HG03439 (cell line): ENCODE results near the gene TES.

Experiments used
- ATAC-seq: cut with Tn5 transposase; IDR thresholded peaks from one replicate; pipeline ENCODE4 v1.9.1; 2021; ENCODE audit warnings: mild to moderate bottlenecking, moderate library complexity; ENCODE audit not compliant: unreplicated experiment

Gene TES

DNA sequence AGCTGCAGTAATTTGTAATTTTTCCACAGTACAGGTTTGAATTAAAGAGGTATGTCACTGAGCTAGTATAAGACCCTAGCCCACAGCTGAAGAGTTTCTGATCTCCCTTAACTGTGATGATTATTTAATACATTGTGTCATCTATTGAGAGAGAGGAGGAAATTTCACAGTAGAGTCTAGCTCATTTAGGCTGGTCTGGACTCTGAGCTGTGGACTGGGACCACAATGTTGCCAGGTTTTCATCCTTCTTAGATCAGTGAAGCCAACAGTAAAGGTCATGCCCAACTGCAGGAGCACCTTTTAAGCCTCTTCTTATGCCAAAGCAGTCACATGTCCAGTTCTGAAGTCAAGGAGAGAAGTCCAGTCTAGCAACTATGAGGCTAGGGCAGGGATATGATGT lies 8.9 kb downstream of the TES start:
- ATAC-seq = no peak

DNA sequence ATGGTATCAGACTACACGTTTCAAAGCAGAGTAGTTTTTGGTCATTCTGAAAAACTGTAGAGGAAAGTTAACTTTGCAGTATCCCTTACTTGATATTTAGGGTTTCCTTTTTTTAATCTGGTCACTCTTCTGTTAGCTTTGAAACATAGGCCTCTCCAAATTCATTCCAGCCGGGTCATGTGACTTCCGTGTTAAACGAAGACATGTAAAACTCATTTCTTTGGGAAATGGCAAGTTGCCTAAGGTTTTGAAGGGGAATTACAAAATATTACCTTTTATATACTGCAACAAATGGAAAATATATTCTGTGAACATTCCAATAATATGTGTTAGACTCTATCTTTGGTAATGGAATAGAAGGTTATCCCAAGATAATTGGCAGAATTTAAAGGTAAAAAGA lies 9.5 kb downstream of the TES start:
- ATAC-seq = no peak

DNA sequence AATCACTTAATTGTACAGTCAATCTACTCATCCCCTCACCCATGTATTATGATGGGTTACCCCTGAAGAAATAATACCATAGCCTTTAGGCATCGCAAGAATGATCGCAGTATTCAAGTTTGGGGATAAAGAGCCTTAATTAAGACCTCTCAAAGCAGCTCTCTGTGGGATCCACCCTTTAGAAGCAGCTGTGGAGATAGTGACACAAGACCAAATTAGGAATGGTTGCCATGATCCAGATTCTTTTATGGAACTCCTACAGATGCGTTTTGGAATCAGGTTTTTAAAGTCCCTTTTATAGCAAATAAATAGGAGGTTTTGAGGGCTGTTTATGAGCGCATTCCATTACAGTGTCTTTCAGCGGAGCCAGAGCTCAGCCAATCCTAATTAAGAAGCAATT lies 12.2 kb downstream of the TES start:
- ATAC-seq = no peak

DNA sequence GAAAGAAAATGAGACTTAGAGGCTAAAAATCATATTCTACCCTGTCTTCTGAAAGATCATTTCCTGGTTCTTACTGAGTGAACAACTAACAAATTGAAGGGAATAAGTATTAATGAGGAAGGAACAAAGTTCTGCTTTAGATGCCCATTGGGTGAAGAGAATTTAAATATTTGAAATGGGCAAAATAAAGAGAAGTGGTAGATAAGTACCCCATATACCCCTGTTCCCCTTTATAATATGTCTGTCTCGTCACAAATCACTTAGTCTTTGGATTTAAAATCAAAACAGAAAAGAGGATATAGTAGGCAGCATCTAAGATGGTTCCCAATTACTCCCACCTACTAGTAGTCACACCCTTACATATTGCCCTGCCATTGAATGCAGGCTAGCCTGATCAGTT lies 13.2 kb downstream of the TES start:
- peak; percentile 16 for ATAC-seq

DNA sequence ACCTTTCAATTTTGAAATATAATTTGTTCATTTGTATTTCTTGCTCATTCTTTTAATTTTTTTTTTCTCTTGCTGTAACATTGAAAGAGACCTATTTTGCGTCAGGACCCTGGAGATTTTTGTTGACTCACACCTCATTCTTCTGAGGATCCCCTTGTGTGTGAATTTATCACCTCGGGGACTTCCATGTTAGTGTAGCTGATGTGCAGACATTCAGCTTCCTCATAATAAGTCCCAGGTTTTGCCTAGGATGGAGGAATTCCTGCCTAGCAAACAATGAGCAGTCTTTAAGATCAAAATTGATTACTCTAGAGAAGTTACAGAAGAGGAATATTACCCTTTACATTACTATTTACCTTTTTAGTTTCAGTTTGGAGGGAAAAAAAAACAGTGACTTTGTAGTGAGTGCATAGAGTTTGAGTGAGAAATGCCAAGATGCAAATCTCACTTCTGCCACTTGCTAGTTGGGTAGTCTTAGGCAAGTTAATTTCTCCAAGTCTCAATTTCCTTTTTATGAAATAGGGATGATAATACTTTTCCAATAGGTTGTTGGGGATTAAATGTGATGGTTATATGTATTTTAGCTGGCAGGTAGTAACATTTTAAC lies 14.3 kb downstream of the TES start:
- ATAC-seq = peak; percentile 43

DNA sequence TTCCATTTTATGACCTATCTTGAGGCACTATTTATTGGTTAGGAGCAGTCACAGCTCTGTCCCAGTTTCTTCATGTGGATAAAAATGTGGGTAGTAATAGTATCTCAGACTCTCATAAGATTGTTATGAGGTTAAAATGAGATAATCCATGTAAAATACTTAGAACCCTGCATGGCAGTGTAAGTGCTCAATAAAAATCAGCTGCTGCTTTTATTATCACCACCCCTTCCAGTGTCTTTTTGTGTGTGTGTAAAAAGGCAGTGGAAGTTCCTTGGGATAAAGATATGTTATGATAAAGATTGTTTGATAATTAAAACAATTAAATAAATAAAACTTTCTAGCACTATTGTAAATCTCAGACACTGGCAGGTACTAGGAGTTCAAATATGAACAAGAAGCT lies 15.5 kb downstream of the TES start:
- ATAC-seq = no peak

DNA sequence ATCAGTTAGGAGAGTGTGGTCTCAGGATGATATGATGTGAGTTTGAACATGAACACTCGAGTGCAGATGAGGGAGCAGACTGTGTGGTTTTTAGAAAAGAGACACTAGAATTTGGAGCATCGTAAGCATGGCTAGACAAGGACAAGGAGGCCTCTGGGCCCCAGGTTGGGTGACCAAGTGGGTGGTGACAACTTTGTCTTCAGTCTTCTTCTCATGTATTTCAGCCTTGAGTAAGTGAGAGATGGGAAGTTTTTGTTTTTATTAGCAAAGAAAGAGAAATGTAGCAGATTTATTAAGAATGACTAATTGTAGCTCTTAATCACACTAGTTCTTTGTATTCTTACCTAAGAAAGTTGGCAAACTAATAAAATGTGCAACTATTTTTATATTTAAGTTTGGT lies 16.3 kb downstream of the TES start:
- no peak for ATAC-seq

DNA sequence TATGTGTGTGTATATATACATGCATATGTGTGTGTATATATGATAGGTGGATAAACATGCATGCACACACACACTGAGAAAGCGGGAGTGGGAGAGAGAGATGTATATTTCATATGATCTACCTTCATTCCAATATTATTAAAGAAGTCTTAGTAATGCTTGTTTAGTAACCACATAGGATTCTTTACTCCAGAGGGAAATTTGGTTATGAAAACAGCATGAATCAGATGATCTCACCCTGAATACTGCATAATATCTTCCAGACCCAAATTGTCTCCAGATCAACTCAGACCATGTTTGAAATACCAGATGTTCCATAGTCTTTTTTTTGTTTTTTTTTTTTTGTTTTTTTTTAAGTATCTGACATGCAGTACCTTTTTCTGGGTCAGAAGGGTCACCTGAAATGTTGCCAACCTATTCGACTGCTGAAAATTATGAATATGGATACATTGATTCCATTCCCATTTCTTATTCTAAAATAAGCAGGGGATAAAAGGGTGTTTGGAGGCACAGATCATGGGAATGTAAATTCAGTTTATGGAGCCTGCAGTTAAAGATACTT lies 17.4 kb downstream of the TES start:
- no peak for ATAC-seq

DNA sequence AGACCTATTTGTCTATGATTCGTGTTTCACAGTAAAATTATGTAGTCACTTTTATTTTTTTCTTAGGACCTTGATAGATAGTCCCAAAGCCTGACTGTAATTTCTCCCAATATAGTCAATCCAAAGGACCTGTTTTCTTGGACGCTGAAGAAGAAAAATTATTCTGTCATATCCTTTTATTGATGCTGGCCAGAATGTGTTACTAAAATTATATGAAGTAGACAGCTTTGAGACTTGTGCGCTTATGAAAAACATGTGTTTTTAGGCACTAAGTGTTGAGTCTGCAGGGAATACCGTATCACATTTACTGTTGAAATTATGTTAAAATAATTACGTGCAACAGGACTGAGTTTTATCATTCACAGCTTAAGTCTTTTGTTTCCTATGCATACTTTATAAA lies 17.9 kb downstream of the TES start:
- no peak for ATAC-seq

DNA sequence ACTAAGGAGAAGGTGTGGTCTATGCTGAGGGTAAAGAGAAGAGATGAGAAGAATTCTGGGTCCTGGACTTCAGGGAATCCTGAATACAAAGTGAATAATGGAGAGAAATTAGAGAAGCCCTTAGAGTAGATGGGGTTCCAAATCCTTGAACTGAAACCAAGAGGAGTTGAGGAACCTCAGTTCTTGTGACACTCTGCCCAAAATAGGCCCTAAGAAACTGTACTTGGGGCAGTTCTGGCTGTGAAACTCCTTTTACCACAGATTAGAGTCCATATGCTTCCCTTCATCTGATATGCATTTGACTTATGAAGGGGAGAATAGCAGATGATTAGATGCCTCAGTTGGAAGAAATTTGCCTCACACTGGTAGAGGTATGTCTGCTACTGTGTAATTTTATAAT lies 19.0 kb downstream of the TES start:
- ATAC-seq = no peak

DNA sequence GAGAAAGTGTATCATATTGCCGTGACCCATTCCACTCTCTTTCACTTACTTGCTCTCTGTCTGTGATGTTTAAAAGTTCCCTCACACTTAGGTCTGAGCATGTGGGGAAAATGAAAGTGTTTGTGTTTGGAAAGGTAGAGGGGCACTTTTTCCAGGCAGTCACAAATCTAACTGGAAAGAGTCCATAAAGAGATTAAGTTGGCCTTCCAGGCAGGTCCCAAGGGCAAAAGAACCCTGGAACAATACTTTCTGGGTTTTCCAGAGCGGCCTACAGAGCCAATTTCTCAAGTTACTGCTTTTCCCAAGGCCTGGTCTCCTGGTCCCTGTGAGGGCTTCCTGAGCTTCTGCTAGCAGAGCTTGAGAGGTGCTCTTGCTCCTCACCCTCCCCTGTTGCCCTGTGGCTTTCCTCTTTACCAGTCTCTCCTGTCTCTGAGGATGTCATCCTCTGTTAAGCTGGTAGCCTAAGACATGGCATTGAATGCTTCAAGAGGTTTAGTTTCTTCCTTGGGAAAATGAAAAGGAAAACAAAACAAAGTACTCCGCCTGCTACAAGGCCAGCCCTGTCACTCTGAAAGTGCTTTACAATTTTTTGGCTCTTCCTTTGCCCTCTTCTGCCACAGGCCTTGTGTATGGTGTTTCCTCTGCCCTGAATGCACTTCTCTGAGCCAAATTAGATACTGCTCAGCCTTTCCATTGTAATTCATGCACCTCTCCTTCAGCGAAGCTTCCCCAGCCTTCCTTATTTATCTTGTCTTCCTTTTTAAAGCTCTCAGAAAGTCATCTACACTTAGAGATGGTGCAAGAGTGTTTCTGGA lies 20.1 kb downstream of the TES start:
- no peak for ATAC-seq

DNA sequence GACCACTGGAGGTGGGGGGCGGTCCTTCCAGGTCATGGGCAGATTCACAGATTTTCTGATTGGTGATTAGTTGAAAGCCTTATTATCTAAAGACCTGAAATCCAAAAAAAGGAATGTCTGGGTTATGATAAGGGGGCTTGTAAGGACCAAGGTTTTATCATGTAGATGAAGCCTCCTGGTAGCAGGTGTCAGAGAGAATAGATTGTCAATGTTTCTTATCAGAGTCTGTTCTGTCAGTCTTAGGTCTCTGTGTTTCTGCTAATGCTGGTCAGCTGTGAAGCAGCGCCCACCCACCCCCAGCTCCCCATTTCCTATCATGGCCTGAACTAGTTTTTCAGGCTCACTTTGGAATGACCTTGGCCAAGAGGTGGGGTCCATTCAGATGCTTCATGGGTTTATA lies 21.2 kb downstream of the TES start:
- ATAC-seq = no peak

DNA sequence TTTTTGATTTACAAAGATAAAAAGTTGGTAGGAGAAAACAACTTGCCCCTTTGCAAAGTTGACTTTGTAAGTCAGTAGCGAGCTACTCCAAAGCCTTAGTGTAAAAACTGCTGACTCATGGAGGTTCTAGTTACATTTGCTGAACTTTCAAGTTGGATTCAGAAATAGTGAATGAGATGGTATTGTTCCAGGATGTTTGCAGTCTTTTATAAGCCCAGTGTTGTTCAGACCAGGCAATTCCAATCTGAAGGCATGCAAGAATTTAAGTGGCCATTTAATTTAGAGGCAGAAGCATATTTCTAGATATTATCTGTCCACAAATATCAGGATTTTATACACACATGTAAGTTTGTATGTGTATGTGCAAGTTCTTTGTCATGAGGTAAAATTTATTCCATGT lies 21.6 kb downstream of the TES start:
- no peak for ATAC-seq

DNA sequence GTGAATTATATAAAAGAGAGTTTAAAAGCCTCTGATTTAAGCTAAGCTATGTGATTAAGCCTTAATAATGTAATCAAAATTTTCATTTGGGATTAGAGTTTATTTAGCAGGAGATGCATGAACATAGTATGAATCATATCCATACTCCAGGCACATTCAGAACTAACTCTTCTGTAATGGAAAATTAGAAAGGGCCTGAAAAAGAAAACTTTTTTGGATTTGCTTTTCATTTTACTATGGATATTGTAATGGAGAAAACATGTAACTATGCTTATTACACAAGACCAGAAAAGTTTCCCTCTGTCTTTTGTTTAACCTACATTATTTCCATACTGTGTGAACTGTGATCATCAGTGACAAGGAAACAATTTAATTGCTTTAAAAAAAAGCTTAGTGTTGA lies 22.0 kb downstream of the TES start:
- no peak for ATAC-seq

DNA sequence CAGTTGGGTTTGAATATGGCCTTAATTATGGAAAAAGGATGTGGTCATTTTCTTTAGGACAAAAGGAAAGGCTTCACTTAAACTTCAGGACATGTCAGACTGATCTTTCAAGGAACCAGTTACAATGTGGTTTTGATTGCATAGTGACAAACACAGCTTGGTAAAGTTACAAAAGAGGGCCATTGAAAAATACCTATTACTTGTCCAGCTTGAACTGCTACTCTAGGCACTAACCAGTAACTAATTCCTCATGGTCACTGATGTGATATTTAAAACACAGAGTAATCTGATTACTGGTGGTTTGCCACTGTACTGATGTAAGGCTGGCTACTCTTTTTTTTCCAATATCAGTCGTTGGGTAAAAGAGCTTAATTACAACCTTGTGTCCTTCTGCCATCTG lies 22.6 kb downstream of the TES start:
- ATAC-seq = no peak

DNA sequence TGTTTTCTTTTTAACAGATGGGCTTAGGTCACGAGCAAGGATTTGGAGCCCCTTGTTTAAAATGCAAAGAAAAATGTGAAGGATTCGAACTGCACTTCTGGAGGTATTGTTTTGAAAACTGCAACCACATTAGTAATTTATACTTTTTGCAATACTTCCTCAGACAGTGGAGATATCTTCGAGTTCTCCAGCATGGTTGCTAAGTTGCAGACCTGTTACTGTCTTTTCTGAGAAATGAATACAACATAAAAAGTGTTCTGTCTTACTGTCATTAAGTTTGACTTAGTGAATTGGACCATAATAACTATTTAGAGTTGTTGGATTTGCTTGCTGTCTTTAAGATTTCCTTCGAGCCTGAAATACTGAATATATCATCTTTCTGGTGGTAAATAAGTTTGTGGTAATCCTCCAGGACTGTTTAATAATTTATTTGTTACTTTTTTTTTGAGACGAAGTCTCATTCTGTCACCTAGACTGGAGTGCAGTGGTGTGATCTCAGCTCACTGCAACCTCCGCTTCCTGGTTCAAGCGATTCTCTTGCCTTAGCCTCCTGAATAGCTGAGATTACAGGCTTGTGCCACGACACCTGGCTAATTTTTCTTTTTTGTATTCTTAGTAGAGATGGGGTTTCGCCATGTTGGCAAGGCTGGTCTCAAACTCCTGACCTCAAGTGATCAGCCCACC lies 24.3 kb downstream of the TES start:
- ATAC-seq = no peak

DNA sequence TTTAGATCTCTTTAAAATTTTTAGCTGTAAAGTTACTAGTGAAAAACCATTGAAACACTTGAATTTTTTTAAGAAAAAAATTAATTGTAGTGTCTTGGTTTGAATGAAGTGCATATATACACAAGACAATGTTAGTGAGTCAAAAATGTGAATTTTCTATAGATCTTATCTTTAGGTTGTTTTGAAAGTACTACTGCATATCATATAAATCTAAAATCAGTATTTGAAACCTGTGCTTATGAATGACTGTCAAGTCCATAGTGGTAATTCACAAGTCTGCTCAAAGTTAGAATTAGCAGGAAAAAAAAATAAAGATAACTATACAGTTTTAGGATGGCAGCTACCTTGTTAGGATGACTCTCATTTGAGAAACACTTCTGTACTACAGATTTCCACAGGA lies 25.0 kb downstream of the TES start:
- no peak for ATAC-seq

DNA sequence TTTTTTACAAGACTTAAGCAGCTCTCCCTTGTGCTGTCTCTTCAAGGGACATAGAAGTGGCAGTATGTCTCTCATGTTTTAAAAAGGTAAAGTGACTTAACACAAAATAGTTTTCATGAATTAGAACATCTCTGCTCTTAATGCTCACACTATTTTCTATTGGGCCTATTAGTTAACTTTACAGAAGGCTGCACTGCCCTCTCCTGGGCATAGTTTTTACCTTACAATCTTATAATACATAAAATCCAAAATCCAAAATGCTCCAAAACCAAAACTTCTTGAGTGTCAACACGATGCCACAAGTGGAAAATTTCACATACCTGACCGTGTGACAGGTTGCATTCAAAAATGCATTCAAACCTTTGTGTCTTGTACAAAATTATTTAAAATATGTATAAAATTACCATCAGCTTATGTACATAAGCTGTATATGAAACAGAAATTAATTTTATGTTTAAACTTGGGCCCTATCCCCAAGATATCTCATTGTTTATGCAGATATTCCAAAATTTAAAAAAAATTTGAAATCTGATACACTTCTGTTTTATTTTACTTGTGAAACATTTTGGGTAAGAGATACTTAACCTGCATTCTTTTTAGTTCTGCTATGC lies 25.8 kb downstream of the TES start:
- ATAC-seq = no peak

DNA sequence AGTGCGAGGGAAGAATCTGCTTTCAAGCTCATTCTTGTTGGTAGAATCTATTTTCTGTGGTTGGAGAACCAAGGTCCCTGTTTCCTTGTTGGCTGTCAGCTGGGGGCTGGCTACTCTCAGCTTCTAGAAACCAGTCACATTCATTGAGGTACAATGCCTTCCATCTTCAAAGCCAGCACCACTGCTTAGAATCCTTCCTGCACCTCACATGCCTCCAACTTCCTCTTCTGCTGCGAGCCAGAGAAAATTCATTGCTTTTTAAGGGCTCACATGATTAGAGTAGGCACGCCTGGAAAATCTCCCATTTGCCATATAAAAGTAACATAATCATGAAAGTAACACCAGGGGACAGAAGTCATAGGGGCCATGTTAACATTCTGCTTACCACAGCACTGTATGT lies 28.7 kb downstream of the TES start:
- no peak for ATAC-seq

DNA sequence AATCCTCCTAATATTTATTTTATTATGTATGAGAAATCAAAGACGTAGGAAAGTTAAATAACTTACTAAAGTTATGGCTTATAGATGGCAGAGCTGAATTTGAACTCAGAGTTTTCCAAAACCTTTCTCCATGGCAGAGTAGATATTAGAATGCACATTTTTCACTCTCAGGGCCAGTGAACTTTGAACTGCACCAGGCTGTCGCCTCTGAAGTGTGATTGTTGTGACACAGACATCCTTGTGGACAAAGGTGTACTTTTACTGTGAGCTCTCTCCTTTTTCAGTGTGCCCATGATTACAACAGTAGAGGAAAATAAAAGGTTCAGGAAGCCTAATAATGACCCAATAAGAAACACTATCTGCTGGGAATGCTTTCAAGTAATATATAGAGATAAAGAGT lies 29.1 kb downstream of the TES start:
- ATAC-seq = no peak

DNA sequence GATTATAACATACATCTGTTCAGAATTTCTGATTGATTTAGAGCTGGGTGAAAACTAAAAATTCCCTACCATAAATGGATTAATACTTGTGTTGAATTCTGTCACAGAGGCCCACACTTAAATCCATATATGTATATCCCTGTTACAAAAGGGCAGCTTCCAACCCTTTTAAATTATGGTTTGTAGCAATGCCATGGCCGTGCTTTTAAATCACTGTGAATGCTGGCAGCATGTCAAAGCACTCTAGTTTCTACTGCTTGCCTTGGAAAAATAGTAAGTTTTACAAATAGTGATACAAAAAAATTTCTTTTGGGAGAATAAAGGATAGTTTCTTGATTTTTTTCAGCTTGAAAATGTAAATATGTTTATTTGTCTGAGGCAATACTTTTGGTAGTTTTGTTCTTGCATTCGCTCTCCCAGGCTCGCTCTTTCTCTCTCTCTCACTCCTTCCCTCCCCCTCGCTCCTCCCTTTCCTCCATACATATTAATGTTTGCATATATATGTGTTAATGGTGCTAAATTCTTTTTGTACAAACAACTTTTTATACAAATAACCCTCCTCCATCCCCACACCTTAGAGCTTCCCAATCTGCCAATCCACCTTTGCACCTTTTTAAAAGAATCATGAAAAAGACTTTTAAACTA lies 29.8 kb downstream of the TES start:
- no peak for ATAC-seq
